Eye (tissue), 1 donor: ENCODE measurements around the gene TMPRSS11F.
"Not testable (repeated sequence)": the region's sequence is repeated elsewhere in the genome, so short reads cannot be mapped to it uniquely, and the experiment has no call there.

Experiments
- DNase-seq: peaks from one replicate; pipeline ENCODE4 v3.0.0-alpha.2; 2015

TMPRSS11F gene

GRCh38 chr4:68129793-68130192, at the start of gene TMPRSS11F:
Gene TMPRSS11F, minus strand, starts transcription at chr4:68129869. Its CDS starts 49 bp downstream, at chr4:68129820.
- peak; percentile 3 for DNase-seq

GRCh38 chr4:68176904-68177303, 47.2 kb upstream of the TMPRSS11F start:
- no peak for DNase-seq

GRCh38 chr4:68176500-68176899, 46.8 kb upstream of the TMPRSS11F start:
- DNase-seq = no peak

GRCh38 chr4:68175562-68176155, 46.0 kb upstream of the TMPRSS11F start:
- peak; percentile 92 for DNase-seq

GRCh38 chr4:68174389-68174788, 44.7 kb upstream of the TMPRSS11F start:
- DNase-seq = not testable (repeated sequence)

- DNase-seq = not testable (repeated sequence)
These were observed 42.5 kb upstream of the TMPRSS11F start for GRCh38 chr4:68172147-68172546.

- no peak for DNase-seq
These were observed 38.0 kb upstream of the TMPRSS11F start for GRCh38 chr4:68167706-68168105.

GRCh38 chr4:68167166-68167565, 37.5 kb upstream of the TMPRSS11F start:
- no peak for DNase-seq

GRCh38 chr4:68163754-68164153, 34.1 kb upstream of the TMPRSS11F start:
- no peak for DNase-seq

- DNase-seq = no peak
These were observed 32.5 kb upstream of the TMPRSS11F start for GRCh38 chr4:68162196-68162595.

- DNase-seq = no peak
These were observed 22.7 kb upstream of the TMPRSS11F start for GRCh38 chr4:68152411-68152810.

- no peak for DNase-seq
These were observed 19.4 kb upstream of the TMPRSS11F start for GRCh38 chr4:68148800-68149685.

GRCh38 chr4:68147079-68147478, 17.4 kb upstream of the TMPRSS11F start:
- DNase-seq = no peak

- no peak for DNase-seq
These were observed 15.6 kb upstream of the TMPRSS11F start for GRCh38 chr4:68145261-68145660.

GRCh38 chr4:68141852-68142251, 12.2 kb upstream of the TMPRSS11F start:
- no peak for DNase-seq

- DNase-seq = no peak
These were observed 2.7 kb upstream of the TMPRSS11F start for GRCh38 chr4:68132342-68132741.

- no peak for DNase-seq
These were observed 5.4 kb downstream of the TMPRSS11F start for GRCh38 chr4:68124262-68124661.

GRCh38 chr4:68123525-68123924, 6.1 kb downstream of the TMPRSS11F start:
- DNase-seq = no peak

GRCh38 chr4:68119921-68120320, 9.7 kb downstream of the TMPRSS11F start:
- DNase-seq = no peak

GRCh38 chr4:68110441-68110840, 19.2 kb downstream of the TMPRSS11F start:
- no peak for DNase-seq

- DNase-seq = no peak
These were observed 19.8 kb downstream of the TMPRSS11F start for GRCh38 chr4:68109868-68110267.

GRCh38 chr4:68082758-68083157, 46.9 kb downstream of the TMPRSS11F start:
- no peak for DNase-seq

- no peak for DNase-seq
These were observed 49.7 kb downstream of the TMPRSS11F start for GRCh38 chr4:68079928-68080327.

GRCh38 chr4:68077737-68078136, 51.9 kb downstream of the TMPRSS11F start:
- DNase-seq = no peak
